ENCODE measurements around the gene KMT2B.

DNA sequence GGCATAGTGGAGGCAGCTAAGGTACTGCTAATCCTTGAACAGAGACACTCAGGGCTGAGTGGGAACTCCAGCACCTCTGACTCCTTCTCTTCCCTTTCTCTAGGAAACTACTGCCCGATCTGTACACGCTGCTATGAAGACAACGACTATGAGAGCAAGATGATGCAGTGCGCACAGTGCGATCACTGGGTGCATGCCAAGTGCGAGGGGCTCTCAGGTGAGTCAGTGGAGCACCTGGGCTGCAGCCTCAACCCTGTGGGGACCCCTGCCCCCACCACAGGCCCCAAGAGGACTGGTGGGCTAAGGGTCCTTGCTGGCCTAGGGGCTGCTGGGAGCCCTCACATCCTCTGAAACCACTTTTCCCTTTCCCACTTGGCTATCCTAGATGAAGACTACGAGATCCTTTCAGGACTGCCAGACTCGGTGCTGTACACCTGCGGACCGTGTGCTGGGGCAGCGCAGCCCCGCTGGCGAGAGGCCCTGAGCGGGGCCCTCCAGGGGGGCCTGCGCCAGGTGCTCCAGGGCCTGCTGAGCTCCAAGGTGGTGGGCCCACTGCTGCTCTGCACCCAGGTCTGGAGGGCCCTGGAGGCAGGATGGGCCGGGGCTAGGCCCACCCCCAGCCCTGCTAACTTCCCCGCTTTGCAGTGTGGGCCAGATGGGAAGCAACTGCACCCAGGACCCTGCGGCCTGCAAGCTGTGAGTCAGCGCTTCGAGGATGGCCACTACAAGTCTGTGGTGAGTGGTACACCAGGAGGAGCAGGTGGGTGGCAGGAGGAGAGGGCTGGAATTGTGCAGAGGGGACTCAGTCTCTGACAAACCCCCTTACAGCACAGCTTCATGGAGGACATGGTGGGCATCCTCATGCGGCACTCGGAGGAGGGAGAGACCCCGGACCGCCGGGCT, 9.5 kb downstream of the KMT2B start:
- TF ChIP-seq CTCF (IDR thresholded peaks at IDR 0.05) (no peak), POLR2A (IDR thresholded peaks at IDR 0.05) (no peak)

Data from lower leg skin (tissue), 3 donors.